Thoracic aorta (tissue), 2 donors: ENCODE measurements around the gene FAM107B. TPM values are rescaled to one million over a fixed set of nuclear protein-coding genes. Genes with fewer than 3 reads are reported as not detected.

Experiments used
- ATAC-seq: fragments of 150-250 bp; one replicate; pipeline ENCODE4 v1.8.0; 2017; ENCODE audit warnings: low read depth; ENCODE audit not compliant: insufficient number of reproducible peaks, low FRiP score
- DNase-seq: peaks from one replicate; pipeline ENCODE4 v3.0.0-alpha.2; 2020; ENCODE audit warnings: low spot score
- H3K27ac ChIP-seq, 2 donors: fragments of 200-600 bp; sonication (generic); 1 replicate in 1 of 2; 2 replicates in 1 of 2; pipeline ENCODE4 v1.5.1; 2016; ENCODE audit warnings: mild to moderate bottlenecking in 2 of 2, moderate library complexity in 2 of 2
- H3K27me3 ChIP-seq: fragments of 200-600 bp; sonication (generic); replicated peaks from 2 replicates; pipeline ENCODE4 v1.6.0; 2016; ENCODE audit warnings: mild to moderate bottlenecking; ENCODE audit not compliant: insufficient read depth
- H3K36me3 ChIP-seq: fragments of 200-600 bp; sonication (generic); one replicate; pipeline ENCODE4 v1.5.1; 2016
- H3K4me1 ChIP-seq, 2 donors: fragments of 200-600 bp; sonication (generic); 1 replicate in 1 of 2; 2 replicates in 1 of 2; pipeline versions ENCODE4 v1.5.1 to v1.6.0; 2016; ENCODE audit warnings: low read depth in 2 of 2, mild to moderate bottlenecking in 1 of 2; ENCODE audit not compliant: control insufficient read depth in 1 of 2
- H3K4me3 ChIP-seq: fragments of 200-600 bp; sonication (generic); 2 replicates; pipeline ENCODE4 v1.5.1; 2016; ENCODE audit warnings: mild to moderate bottlenecking
- H3K9me3 ChIP-seq: fragments of 200-600 bp; sonication (generic); 2 replicates; pipeline ENCODE4 v1.5.1; 2016
- CTCF ChIP-seq: fragments of 200-600 bp; sonication (generic); IDR thresholded peaks from one replicate; pipeline ENCODE4 v1.5.1; 2019; ENCODE audit warnings: antibody characterized with exemption
- total RNA-seq, 2 donors: library from RNA; depleted of rRNA; stranded (reverse); fragments of >200 nt; gene quantifications; one replicate each; pipeline versions ENCODE4 v1.1.0 to v1.2.3, GENCODE V29; 2016

Gene FAM107B
- total RNA-seq, 2 donors from 2014 or later = 33.6 to 50.6 TPM

DNA sequence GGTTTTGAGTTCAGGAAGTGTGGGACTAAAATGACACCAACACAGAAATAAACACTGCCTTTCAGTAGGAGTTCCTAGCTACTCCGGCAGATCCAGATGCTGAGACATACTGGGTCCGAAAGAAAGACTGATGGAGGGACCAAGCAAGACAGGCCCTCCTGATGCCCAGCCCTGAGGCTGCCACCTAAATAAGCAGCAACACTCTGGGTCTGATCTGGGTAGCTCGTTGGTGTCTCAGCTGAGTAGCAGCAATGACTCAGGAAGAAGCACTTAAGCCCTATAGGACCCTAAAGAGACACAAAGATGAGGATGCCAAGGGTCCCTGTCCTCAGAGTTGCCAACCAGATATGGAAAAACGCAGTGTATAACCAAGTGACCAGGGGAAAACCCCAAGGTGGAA lies 190.7 kb downstream of the FAM107B start:
- peaks cover 26% of the 10 kb centered on the region in 2 donors for H3K4me1 ChIP-seq
- no peaks in the 10 kb centered on the region for H3K27me3 ChIP-seq
- H3K9me3 ChIP-seq = no peaks in the 10 kb centered on the region
- no peak for TF ChIP-seq CTCF
- no peak overlapping the region for H3K27ac ChIP-seq
- DNase-seq = no peak
- no peaks in the 10 kb centered on the region for H3K36me3 ChIP-seq
- no peak overlapping the region for H3K4me3 ChIP-seq
- no peak for ATAC-seq

- no peak for DNase-seq
- H3K36me3 ChIP-seq = no peaks in the 10 kb centered on the region
- H3K9me3 ChIP-seq = no peaks in the 10 kb centered on the region
- no peak for TF ChIP-seq CTCF
- no peak overlapping the region for H3K27ac ChIP-seq
- ATAC-seq = no peak
- H3K4me3 ChIP-seq = no peak overlapping the region
- no peaks in the 10 kb centered on the region for H3K27me3 ChIP-seq
- H3K4me1 ChIP-seq = peaks cover 23 to 26% of the 10 kb centered on the region in 2 donors
Observed at GRCh38 chr10:14583252-14583651, 191.4 kb downstream of the FAM107B start.

- no peak for TF ChIP-seq CTCF
- H3K27ac ChIP-seq = no peak overlapping the region
- ATAC-seq (no peak), DNase-seq (no peak)
- H3K4me1 ChIP-seq = peaks cover 21 to 24% of the 10 kb centered on the region in 2 donors
- no peaks in the 10 kb centered on the region for H3K27me3 ChIP-seq
- no peak overlapping the region for H3K4me3 ChIP-seq
- H3K36me3 ChIP-seq = no peaks in the 10 kb centered on the region
- H3K9me3 ChIP-seq = no peaks in the 10 kb centered on the region
Observed at GRCh38 chr10:14581553-14582321, 193.0 kb downstream of the FAM107B start.

- peak overlapping the region in 1 of 2 donors; percentile 66 for H3K27ac ChIP-seq
- H3K27me3 ChIP-seq = no peaks in the 10 kb centered on the region
Observed at GRCh38 chr10:14580671-14581332, 193.9 kb downstream of the FAM107B start.

More at GRCh38 chr10:14580671-14581332, 193.9 kb downstream of the FAM107B start:
- Histone ChIP-seq H3K9me3 (no peaks in the 10 kb centered on the region), H3K4me1 (peaks cover 19 to 24% of the 10 kb centered on the region in 2 donors), H3K4me3 (no peak overlapping the region), H3K36me3 (no peaks in the 10 kb centered on the region)
- ATAC-seq (no peak), DNase-seq (no peak)
- TF ChIP-seq CTCF = no peak
